ENCODE results near the gene MPPED1.

DNA sequence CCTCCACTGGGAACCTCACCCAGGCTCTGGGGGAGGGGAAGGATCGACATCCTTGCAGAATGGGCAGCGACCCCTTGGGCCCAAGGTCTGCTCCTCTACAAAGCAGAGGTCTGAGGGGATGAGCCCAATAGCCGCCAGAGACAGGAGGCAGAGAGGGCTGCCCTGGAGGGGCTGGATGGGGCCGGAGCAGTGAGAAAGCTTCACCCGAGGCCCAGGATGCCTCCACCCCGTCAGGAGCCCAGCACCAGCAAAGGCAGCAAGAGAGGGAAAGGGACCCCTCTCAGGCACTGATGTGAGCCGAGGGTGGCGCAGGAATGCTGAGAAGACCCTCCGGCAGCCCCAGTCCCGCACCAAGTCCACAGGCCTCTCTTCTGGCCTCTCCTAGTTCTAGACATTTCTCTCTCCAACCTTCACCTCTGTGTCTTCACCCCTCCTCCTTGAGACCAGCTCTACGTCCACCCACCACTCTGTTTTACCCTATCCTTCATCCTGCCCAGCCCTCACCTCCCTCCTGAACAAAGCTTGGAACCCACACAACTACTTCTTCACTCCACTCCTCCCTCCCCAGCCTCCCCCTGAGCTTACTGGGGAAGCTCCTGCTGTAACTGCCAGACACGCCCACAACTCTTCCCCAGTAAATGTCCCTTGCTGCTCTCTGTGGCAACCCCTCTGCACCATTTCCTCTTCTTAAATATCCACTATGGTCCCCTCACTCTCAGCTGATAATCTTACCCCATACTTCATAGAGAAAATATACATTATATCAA, 131.9 kb downstream of the MPPED1 start:
- TF ChIP-seq, protein P1, sequence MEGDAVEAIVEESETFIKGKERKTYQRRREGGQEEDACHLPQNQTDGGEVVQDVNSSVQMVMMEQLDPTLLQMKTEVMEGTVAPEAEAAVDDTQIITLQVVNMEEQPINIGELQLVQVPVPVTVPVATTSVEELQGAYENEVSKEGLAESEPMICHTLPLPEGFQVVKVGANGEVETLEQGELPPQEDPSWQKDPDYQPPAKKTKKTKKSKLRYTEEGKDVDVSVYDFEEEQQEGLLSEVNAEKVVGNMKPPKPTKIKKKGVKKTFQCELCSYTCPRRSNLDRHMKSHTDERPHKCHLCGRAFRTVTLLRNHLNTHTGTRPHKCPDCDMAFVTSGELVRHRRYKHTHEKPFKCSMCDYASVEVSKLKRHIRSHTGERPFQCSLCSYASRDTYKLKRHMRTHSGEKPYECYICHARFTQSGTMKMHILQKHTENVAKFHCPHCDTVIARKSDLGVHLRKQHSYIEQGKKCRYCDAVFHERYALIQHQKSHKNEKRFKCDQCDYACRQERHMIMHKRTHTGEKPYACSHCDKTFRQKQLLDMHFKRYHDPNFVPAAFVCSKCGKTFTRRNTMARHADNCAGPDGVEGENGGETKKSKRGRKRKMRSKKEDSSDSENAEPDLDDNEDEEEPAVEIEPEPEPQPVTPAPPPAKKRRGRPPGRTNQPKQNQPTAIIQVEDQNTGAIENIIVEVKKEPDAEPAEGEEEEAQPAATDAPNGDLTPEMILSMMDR (IDR thresholded peaks at IDR 0.05), result no peak
- TF ChIP-seq CREB1 (CRISPR knock-in tag; IDR thresholded peaks at IDR 0.05) (no peak), CREM (CRISPR knock-in tag; IDR thresholded peaks at IDR 0.05) (no peak), TCF7 (CRISPR knock-in tag; IDR thresholded peaks at IDR 0.05; ENCODE audit: low read depth) (no peak), CBFB (CRISPR knock-in tag; IDR thresholded peaks at IDR 0.05; ENCODE audit: low read depth) (no peak)
- TF ChIP-seq, protein P2, sequence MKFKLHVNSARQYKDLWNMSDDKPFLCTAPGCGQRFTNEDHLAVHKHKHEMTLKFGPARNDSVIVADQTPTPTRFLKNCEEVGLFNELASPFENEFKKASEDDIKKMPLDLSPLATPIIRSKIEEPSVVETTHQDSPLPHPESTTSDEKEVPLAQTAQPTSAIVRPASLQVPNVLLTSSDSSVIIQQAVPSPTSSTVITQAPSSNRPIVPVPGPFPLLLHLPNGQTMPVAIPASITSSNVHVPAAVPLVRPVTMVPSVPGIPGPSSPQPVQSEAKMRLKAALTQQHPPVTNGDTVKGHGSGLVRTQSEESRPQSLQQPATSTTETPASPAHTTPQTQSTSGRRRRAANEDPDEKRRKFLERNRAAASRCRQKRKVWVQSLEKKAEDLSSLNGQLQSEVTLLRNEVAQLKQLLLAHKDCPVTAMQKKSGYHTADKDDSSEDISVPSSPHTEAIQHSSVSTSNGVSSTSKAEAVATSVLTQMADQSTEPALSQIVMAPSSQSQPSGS (CRISPR knock-in tag; IDR thresholded peaks at IDR 0.05; ENCODE audit: borderline replicate concordance, low read depth), result no peak
- TF ChIP-seq, protein P3, sequence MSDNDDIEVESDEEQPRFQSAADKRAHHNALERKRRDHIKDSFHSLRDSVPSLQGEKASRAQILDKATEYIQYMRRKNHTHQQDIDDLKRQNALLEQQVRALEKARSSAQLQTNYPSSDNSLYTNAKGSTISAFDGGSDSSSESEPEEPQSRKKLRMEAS (CRISPR knock-in tag; IDR thresholded peaks at IDR 0.05), result no peak
- TF ChIP-seq, protein P4, sequence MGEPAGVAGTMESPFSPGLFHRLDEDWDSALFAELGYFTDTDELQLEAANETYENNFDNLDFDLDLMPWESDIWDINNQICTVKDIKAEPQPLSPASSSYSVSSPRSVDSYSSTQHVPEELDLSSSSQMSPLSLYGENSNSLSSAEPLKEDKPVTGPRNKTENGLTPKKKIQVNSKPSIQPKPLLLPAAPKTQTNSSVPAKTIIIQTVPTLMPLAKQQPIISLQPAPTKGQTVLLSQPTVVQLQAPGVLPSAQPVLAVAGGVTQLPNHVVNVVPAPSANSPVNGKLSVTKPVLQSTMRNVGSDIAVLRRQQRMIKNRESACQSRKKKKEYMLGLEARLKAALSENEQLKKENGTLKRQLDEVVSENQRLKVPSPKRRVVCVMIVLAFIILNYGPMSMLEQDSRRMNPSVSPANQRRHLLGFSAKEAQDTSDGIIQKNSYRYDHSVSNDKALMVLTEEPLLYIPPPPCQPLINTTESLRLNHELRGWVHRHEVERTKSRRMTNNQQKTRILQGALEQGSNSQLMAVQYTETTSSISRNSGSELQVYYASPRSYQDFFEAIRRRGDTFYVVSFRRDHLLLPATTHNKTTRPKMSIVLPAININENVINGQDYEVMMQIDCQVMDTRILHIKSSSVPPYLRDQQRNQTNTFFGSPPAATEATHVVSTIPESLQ (CRISPR knock-in tag; IDR thresholded peaks at IDR 0.05), result no peak
- TF ChIP-seq, protein P5, sequence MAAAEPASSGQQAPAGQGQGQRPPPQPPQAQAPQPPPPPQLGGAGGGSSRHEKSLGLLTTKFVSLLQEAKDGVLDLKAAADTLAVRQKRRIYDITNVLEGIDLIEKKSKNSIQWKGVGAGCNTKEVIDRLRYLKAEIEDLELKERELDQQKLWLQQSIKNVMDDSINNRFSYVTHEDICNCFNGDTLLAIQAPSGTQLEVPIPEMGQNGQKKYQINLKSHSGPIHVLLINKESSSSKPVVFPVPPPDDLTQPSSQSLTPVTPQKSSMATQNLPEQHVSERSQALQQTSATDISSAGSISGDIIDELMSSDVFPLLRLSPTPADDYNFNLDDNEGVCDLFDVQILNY (CRISPR knock-in tag; IDR thresholded peaks at IDR 0.05), result no peak

Measured in WTC11 (cell line).